Gastrocnemius medialis (tissue), 4 donors: ENCODE measurements around the gene FAM131B.

Source experiments
- POLR2A ChIP-seq, 2 donors: fragments of 450-650 bp; IDR thresholded peaks; one replicate each; pipeline ENCODE4 v1.6.1; 2017; ENCODE audit warnings: antibody characterized with exemption in 2 of 2, mild to moderate bottlenecking in 2 of 2, moderate library complexity in 2 of 2
- TF ChIP-seq, protein P1 (sequence below), 5 experiments: fragments of 450-650 bp in 3 of 5; fragments of 200-600 bp in 2 of 5; sonication (generic) in 2 of 5; IDR thresholded peaks in 4 of 5; conservative IDR thresholded peaks in 1 of 5; 1 replicate in 4 of 5; 2 replicates in 1 of 5; pipeline ENCODE4 v1.5.1; 2016 to 2019; ENCODE audit warnings: antibody characterized with exemption in 5 of 5, mild to moderate bottlenecking in 3 of 5, moderate library complexity in 3 of 5

DNA sequence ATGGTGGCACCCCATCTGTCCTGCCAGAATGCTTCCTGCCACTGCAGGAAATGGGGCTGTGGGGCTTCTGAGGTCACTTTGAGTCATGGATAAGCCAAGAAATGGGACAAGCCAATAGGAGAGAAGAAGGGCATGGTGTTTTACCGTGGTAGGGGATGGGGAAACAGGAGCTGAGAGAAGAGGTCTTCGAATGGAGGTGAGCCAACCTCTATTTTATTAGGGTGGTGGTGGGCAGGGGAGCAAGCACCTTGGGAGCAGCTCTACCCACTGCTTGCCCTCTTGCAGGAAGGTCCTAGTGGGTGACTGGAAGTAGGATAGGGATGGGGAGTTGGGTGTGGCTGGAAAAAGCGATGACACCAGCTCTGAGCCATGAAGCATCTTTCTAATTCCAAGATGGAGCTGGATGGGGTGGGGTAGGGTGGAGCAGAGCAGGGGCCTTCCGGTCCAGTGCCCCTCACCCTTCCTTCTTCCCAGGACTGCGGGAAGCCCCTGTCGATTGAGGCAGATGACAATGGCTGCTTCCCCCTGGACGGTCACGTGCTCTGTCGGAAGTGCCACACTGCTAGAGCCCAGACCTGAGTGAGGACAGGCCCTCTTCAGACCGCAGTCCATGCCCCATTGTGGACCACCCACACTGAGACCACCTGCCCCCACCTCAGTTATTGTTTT, 27.7 kb upstream of the FAM131B start:
- TF ChIP-seq, protein P1, sequence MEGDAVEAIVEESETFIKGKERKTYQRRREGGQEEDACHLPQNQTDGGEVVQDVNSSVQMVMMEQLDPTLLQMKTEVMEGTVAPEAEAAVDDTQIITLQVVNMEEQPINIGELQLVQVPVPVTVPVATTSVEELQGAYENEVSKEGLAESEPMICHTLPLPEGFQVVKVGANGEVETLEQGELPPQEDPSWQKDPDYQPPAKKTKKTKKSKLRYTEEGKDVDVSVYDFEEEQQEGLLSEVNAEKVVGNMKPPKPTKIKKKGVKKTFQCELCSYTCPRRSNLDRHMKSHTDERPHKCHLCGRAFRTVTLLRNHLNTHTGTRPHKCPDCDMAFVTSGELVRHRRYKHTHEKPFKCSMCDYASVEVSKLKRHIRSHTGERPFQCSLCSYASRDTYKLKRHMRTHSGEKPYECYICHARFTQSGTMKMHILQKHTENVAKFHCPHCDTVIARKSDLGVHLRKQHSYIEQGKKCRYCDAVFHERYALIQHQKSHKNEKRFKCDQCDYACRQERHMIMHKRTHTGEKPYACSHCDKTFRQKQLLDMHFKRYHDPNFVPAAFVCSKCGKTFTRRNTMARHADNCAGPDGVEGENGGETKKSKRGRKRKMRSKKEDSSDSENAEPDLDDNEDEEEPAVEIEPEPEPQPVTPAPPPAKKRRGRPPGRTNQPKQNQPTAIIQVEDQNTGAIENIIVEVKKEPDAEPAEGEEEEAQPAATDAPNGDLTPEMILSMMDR (IDR thresholded peaks at IDR 0.05 in 4 of 5, conservative IDR thresholded peaks at IDR 0.05 in 1 of 5) = no peak
- no peak for TF ChIP-seq POLR2A (IDR thresholded peaks at IDR 0.05)
